Vagina (tissue), 2 donors: ENCODE results near the gene TDRD7.

Experiments
- POLR2A ChIP-seq, 2 donors: fragments of 450-650 bp; IDR thresholded peaks; one replicate each; pipeline ENCODE4 v1.6.1; 2017; ENCODE audit warnings: antibody characterized with exemption in 2 of 2, mild to moderate bottlenecking in 2 of 2, moderate library complexity in 2 of 2
- POLR2AphosphoS5 ChIP-seq, 2 donors: sonication (generic); formaldehyde crosslinking; IDR thresholded peaks; one replicate each; pipeline ENCODE4 v1.9.0; 2017; ENCODE audit warnings: antibody characterized with exemption in 2 of 2, mild to moderate bottlenecking in 2 of 2, low read depth in 1 of 2; ENCODE audit not compliant: insufficient read depth in 1 of 2
- TF ChIP-seq, protein P1 (sequence below), 3 experiments: fragments of 450-650 bp in 2 of 3; fragments of 200-600 bp in 1 of 3; sonication (generic) in 1 of 3; IDR thresholded peaks; one replicate each; pipeline ENCODE4 v1.5.1; 2017 to 2019; ENCODE audit warnings: antibody characterized with exemption in 3 of 3, mild to moderate bottlenecking in 2 of 3, moderate library complexity in 2 of 3

DNA sequence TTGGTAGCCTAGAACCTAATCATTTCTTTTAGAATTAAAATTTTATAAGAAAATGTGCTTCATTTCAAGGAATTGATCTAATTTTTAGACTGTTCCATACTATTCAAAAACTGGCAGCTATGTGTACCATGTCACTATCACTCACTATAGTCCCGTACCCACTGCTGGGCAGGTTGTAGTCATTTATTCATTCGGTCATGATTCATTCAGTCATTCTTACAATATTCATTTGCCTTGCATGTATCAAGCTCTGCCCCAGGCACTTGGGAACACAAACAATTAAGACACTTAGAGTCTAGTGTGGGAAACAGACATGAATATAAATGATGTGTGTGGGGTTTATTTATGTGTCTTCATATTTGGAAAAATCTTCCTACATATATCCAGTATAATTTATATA lies 26.4 kb downstream of the TDRD7 start:
- TF ChIP-seq POLR2A (IDR thresholded peaks at IDR 0.05) (no peak), POLR2AphosphoS5 (IDR thresholded peaks at IDR 0.05; ENCODE audit: insufficient read depth in 1 of 2, low read depth in 1 of 2) (no peak)
- TF ChIP-seq, protein P1, sequence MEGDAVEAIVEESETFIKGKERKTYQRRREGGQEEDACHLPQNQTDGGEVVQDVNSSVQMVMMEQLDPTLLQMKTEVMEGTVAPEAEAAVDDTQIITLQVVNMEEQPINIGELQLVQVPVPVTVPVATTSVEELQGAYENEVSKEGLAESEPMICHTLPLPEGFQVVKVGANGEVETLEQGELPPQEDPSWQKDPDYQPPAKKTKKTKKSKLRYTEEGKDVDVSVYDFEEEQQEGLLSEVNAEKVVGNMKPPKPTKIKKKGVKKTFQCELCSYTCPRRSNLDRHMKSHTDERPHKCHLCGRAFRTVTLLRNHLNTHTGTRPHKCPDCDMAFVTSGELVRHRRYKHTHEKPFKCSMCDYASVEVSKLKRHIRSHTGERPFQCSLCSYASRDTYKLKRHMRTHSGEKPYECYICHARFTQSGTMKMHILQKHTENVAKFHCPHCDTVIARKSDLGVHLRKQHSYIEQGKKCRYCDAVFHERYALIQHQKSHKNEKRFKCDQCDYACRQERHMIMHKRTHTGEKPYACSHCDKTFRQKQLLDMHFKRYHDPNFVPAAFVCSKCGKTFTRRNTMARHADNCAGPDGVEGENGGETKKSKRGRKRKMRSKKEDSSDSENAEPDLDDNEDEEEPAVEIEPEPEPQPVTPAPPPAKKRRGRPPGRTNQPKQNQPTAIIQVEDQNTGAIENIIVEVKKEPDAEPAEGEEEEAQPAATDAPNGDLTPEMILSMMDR (IDR thresholded peaks at IDR 0.05): no peak
